M059J (cell line): ENCODE measurements around the gene CDC25C. TPM values are rescaled to one million over a fixed set of nuclear protein-coding genes. Genes with fewer than 3 reads are reported as not detected.

Experiments
- DNase-seq: peaks from one replicate; pipeline ENCODE4 v3.0.0-alpha.2; 2012; ENCODE audit warnings: low read depth
- total RNA-seq: library from RNA; depleted of rRNA; stranded (reverse); fragments of >200 nt; shearing (Covaris generic); gene quantifications from 2 replicates; pipeline ENCODE4 v1.2.3, GENCODE V29; 2014; rRNA removed

CDC25C gene
- 20.5 and 28.4 TPM in 2 replicates for total RNA-seq

DNA sequence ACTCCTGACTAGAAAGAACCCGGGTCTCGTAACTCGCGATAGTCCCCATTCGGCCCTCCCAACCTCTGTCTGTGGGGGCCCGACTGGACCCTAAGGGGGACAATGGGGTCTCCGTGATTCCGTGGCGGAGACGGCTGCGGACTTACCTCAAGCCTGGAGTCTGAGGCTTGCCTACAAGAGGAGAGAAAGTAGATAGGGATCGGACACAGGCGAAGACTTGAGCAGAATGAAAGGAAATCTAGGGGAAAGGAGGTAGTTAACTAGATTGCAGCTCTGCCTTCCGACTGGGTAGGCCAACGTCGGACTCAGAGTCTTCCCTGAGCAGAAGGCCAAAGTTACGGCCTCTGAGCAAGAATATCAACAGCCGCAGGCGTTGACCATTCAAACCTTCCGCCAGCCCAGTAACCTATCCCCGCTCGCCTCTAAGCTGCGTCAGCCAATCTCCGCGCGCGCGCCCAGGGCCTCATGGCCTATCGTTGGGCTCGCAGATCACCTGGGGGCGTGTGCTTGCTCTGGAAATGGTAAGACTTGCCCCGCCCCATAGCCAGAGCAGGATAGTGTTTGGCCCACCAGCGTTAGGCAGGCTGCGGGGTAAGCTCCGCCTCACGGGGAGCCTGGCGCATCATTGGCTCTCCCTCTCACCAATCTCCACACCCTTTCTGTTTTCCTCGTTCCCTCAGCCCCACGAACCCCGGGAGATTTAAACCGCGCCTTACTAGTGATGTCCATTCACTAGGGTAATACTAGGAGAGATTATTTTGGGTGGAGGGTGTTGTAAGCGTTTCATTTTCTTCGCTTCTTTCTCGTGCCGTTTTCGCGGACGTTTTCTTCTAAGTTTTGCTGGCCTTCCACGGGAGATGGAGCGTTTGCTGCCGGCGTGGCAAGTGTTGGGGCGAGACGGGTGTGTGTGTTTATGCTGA is at the start of gene CDC25C:
TSS of gene CDC25C (minus strand) at position 356 of the 920 bp plus-strand sequence. CDS start 624 bp downstream, outside the sequence.
- peak; percentile 100 for DNase-seq

DNA sequence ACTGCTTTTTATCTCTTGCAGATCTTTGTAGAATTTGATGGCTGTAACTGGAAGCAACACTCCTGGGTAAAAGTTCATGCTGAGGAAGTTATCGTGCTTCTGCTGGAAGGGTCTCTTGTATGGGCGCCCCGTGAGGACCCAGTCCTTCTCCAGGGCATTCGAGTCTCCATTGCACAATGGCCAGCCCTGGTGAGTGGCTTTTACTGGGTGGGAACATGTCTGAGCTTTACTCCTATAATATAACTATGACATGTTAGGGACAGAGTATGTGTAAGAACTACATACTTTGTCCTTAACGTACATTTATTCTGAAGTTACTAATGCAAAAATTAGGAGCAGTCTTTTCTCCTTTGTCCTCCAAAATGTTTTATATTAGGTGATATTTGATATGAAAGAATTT is 41.0 kb upstream of the CDC25C start:
- DNase-seq, result no peak

DNA sequence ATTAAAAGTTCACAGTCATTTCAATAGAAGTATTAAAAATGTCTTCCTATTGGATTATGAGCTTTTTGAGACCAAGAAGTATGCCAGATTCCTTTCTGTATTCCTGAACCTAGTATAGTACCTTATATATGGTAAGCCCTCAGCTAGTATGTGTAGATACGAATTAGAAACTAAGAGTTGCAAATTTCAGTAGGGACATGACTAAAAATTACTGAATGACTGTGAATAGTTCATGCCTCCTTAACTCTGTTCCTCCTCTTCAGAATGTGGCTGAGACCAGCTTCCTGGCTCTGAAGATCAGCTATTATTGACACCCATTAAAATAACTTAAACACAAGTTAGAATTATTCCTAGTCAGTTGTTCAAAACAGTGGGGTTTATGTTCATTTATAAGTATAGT is 40.6 kb upstream of the CDC25C start:
- no peak for DNase-seq

DNA sequence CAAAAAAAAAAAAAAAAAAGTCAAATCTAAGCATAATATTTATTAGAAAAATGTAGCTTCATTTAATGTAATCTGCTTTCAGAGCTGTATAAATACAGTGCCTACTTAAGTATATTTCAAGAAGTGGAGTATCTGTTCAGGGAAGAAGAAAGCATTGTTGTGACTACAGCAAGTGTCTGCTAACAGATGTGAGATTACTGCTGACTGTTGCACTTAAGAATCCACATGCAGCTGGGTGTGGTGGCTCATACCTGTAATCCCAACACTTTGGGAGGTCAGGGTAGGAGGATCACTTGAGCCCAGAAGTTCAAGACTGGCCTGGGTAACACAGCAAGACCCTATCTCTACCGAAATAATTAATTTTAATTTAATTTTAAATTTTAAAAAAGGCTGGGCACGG is 39.9 kb upstream of the CDC25C start:
- DNase-seq, result no peak

DNA sequence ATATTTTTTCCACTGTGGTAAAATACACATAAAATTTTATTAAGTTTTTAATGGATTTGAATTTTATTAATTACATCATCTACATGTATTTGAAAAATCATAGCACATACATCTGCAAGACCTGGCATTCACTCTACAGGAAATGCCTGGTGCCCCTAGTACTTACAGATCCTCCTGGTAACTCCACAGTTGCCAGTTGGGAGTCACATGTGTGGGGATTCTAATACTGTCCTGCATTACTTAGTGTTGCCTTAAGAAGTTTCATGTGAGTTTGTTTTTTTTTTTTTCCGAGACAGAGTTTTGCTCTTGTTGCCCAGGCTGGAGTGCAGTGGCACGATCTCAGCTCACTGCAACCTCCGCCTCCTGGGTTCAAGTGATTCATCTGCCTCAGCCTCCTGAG is 38.9 kb upstream of the CDC25C start:
- no peak for DNase-seq

DNA sequence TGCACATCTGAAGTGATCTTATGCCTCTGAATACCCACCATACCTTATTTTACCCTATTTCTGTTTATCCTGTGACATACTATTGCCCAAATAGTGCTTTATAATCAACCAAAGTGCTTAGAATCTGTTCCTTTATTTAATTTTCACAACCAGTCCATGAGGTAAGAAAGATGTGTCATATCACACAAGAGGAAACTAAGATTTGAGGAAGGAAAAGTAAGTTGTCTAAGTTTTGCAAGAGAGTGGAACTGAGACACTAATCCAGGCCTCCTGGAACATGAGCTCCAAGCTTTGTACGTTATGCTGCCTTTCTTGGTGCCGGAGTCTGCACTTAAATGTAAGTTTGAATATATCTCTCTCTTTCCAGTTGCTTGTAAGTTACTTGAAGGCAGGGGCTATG is 38.1 kb upstream of the CDC25C start:
- no peak for DNase-seq

DNA sequence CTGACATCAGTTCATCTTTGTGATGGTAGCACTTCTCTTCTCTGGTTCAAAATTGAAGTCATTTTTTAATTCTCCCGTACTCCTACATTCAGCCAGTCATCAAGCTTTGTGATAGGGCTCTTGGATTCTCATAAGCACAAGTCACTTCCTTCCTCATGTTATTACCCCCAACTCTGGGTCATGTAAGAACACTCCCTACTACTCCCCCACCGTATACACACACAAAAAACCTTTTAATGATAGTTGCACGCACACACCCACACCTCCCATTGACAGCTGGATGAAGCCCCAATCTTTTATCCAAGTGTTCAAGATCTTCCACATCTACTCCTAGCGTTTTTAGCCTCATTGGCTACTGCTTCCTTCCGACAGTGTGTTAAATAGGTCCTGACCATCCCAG is 37.7 kb upstream of the CDC25C start:
- no peak for DNase-seq

DNA sequence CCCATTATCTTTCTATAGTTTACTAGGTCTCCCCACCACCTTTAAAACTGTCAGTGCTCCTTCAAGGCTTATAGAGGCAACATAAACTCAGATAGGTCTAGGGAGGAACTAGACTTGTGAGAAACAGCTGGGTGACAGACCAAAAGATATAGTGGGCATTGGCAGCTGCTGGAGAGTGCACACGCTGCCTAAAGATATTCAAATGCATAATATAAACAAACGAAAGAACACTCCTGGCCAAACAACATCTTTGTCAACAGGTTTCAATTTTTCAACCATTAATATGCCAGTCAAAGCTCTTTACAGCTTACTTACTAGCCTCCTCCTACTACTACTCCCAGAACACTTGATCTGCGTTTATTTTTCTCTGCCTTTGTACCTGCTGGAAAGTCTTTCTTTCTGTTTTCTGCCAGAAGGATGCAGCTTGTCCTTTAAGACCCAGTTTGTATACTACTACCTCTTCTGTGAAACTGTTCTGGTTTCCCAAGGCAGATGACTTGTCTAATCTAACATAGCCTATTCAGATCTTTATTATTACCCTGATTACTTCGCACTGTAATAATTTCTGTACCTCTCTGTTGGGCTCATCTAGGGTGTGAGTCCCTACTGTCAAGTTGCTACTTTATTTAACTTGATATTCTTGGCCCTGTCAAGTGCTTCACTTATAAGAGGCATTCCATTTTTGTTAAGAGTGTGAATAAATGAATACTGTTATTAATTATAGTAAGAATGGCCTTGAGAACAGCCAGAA is 35.2 kb upstream of the CDC25C start:
- DNase-seq, result no peak

DNA sequence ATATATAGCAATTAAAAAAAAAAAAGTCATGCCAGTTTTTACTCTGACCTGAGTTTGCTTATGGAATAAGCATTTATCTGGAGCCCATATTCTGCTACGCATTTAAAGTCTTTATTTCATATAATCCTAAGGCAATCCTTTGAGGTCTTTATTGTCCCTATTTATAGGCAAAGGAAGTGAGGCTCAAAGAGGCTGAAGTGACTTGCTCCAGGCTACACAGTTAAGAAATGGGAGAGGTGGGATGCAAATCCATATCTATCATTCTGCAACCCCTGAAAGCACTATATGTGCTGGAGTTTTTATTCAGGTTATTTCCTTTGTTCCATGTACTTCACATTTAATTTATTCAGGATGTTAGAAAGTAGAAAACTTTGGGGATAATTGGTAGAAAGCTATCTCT is 33.0 kb upstream of the CDC25C start:
- no peak for DNase-seq

DNA sequence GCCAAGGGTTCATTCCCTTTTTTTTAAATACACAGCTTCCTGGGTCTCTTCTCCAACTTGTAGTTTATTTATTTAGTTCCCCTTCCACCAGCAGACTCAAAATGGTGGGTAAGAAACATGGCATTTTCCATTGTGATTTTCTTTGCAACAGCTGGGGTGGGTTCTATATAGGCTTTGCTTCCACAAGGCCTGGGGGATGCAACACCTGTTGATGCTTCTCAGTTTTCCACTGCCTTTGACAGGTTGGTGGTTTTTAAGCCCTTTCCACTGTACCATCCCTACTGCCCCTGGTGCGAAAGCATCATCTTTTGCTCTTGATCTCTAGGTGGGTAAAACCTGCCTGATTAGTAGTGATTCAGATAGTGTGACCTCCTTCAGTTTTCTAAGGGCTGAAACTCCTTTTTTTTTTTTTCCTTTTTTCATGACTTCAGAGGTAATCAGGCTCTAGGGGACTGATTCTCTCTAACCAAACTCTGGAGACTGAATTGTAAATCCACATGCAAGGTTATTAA is 29.4 kb upstream of the CDC25C start:
- no peak for DNase-seq

DNA sequence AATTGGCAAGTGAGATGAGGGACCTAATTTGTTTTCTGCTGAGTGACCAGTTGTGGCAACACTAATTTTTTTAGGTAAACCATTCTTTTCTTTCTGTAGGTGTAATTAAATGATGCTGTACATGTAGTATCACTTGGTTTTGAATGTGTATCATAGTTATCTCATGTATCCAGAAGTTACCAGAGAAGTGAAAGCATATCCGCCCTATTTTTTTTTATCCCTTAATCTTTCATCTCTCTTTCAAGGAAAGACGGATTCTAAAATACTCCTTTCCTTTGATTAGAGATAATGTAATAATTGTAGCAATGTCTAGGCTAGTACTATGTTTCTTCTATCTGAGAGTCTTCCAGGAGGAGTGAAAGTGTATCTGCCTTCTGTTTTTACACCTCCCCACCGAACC is 28.0 kb upstream of the CDC25C start:
- DNase-seq, result no peak

DNA sequence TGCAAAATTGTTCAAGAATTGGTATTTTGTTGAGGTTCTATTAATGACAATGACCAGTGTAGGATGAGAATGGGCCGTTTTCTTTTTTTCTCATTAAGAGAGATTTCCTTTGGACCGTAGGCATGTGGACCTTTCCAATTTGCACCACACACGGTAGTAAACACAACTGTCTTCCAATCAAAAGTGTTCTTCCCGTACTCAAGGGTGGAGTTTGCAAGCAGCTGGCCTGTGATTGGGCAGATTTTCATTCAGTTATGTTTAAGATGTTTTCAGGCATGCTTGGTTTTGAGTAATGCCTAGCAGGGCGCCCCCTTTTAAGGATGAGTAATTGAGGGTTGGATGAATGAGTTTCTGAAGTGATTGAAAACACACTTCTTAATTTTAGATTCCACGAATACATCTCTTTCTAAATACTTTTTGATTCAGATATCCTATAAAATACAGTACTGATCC is 23.3 kb upstream of the CDC25C start:
- peak; percentile 74 for DNase-seq

DNA sequence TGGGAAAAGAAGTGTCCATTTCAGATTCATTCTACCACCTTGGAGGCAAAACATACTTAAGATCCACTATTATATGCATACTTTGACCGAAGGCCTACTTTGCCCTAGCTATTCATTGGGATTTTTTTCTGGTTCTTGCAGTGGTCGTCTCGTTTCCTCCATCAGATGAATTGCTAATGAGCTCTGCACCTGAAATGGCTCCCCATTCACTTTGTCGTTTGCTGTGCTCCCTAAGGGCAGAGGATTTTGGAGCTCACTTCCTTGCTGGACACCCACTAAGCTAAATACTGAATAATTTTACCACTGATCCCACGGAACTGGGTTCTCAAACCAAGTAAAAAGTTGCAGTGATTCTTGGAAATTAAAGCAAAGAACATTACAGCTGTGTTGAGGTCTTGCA is 22.8 kb upstream of the CDC25C start:
- no peak for DNase-seq

DNA sequence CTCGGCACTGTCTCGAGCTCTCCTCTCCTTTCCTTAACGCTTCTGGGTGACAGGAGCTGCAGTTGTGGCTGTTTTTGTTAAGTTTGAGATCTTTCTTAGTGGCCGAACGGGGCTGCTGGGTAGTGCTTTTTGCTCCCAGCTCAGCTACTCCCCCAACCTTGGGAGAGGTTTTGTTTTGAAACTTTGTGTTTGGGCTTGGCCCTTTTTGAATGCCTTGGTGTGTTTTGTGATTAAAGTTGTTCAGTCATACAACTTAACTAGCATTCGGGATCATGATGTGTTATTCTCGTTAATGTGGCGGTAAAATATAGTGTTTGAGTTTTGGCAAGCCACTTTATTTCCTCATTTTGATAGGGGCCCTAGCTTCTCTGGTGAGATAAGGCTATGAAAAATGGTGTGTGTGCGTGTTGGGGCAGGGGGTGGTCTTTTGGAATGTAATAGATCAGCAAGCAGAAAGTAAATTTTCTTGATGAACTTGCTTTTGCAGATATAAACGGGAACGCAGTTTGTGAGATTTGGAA is 22.0 kb upstream of the CDC25C start:
- DNase-seq, result no peak

DNA sequence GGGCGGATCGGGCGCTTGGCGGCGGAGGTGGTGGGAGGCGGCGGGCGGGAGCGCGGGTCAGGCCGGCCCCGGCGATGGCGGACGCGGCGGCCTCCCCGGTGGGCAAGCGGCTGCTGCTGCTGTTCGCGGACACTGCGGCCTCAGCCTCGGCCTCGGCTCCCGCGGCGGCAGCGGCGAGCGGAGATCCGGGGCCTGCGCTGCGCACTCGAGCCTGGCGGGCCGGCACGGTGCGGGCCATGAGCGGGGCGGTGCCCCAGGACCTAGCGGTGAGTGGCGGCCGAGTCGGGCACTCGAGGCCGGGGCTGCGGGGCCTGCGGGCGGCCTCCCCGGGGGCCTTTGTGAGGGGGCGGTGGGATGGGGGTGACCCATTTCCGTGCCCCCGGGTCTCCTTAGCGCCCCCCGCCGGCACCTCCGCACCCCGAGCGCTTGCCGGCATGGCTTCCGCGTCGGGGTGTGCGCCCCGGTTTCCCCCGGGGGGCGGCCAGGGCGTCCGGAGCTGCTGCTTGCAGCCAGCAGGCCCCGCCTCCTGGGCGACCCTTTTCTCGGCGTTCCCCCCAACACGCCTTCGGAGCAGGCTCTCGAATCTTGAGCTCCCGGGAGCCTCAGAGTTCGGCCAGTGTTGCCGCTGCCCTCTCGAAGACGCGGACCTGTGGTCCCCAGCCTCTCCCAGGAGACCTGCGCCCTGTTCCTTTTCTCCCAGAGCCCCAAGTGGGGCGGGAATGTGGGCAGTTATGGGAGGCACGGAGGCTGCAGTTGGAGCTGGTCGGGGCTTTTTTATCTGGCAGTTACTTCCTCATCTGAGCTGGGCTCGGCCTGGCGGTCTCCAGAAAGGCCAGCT is 21.3 kb upstream of the CDC25C start:
- peak; percentile 71 for DNase-seq

DNA sequence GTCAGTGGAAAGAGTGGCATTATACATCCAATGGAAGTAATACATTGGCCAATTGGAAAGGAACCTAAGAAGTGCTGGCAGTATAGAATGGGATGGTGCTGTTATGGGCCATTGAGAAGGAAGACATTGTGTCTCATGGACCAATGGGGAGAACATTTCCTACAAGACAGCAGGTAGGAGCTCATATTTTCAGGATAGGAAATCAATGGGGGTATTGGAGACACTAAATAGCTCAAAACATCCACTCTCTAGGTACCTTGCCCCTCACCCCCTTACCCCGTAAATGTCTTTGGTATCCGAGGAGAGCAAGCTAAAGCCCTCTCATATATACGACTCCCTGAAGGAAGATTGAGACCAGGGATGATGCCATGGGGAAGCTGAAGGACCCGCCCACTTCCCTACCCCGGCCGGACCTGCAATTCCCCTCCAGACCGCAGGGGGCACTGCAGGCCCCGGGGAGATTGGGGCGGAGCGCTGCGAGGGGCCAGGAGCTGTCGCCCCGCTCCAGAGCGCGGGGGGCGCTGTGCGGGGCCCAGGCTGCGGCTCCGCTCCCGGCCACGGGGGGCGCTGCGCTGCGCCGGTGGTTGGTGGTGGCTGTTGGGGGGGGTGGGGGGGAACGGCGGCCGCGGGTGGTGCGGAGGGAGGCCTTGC is 20.6 kb upstream of the CDC25C start, which contains the start of gene KDM3B:
TSS of gene KDM3B (plus strand) at position 615 of the 651 bp plus-strand sequence. CDS start 111 bp downstream, outside the sequence.
- DNase-seq, result peak; percentile 76

DNA sequence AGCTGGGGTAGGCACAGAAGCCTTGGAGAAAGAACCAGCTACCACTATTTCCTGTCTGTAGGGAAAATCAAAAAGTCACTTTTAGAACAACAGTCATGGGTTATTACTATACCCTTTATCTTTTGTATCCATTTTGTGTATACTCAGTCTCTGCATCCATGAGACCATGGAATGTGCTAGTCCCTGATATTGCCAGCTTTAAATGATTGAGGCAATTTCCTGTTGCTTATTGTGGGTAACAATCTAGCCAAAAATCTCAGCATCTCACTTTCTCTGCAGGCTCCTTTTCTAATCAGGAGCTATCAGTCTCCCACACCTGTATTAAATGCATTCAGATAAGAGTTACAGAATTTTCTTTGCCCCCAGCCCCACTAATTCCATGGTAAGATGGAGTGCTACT is 19.9 kb upstream of the CDC25C start:
- DNase-seq, result peak; percentile 9

DNA sequence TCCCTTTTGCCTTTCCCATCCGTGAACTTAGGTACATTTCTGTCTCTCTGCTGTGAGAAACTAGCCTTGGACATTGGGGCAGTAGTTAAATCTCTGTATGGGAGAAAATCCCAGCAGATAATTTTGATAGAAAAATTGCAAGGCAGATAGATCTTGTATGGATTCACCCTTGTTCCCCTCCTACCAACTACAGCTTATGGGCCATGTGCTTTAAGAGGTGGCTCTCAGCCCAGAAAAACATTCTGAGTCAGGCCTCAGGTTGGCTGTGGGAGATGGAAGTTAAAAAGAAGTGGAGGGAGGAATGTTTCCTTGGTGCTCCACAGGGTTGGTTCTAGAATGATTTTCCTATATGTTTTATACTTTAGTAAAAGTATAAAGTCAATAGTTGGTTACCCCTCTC is 19.5 kb upstream of the CDC25C start:
- DNase-seq, result peak; percentile 72

DNA sequence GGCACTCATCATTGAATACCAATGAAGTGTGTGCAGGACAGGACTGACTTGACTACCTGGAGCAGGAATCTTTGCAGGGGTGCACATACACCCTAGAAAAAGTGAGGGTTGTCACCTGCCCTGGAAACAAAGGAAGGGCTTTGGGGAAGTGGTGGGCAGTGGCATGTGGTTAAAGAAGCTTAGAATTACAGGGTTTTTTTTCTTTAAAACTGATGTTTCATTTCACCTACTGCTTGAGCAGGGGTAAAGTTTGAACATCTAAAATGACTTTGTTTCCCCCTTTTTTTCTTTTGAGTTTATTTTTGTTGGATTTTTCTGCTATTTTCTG is 18.9 kb upstream of the CDC25C start:
- no peak for DNase-seq

DNA sequence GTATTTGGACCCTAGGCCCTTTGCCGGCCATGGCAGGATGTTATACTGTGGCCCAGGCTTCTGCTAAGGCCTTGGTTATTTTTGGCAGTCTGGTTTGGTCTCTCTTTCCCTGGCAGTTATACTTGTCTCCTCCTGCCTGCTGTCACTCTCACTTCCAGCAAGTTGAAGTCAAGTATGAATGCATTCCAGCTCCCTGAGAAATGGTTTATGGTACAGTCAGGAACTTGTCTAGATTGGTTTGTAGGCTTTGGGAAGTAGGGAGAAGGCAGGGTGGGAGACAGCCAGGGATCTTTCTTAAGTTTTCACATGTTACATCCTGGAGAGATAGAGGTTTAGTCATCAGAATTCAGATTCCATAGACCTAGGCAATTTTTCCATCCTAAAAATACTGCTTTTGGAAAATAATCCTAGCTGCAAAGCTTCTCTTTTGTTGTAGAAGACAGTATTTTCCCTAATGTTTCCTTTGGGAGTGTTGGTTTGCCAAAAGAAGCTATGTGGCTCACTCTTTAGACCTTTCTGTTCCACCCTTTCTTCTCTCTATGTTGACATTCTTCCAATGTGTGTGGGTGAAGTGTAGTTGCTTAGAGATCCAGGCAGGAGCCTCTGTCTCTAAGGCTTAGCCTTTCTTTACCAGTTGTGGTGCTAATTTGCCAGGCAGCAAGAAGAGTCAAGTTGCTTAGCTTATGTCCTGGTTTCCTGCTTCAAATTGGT is 18.4 kb upstream of the CDC25C start:
- peak; percentile 13 for DNase-seq
